Endothelial cell of umbilical vein (primary cell): ENCODE measurements around the gene TMEM89. TPM values are rescaled to one million over a fixed set of nuclear protein-coding genes. Genes with fewer than 3 reads are reported as not detected.
A peak's percentile ranks its signal among the peaks of the same experiment; 100 is the strongest.

Experiments
- BruUV-seq: library from RNA; stranded (reverse); fragments of 400-500 nt; replicated peaks from 2 replicates; lab custom pipeline; 2021; lab: Mats Ljungman, UMichigan
- CTCF ChIA-PET: fragments of 300-600, 350-600 bp; sonication (Branson Sonifier 250); formaldehyde crosslinking; loops from one replicate; lab custom pipeline; 2021; ENCODE audit warnings: antibody characterized with exemption, inconsistent platforms; lab: Charles Lee
- POLR2A ChIA-PET: fragments of 300-600, 350-600 bp; sonication (Branson Sonifier 250); formaldehyde crosslinking; loops from one replicate; lab custom pipeline; 2021; ENCODE audit warnings: antibody characterized with exemption, inconsistent platforms; lab: Charles Lee
- DNase-seq: peaks from one replicate; pipeline ENCODE4 v3.0.0-alpha.2; 2011; ENCODE audit warnings: low read depth, low spot score
- FAIRE-seq: peaks from 2 replicates; lab custom pipeline; 2011; peaks lifted over from hg19 to GRCh38; lab: Jason Lieb, UNC
- H2AFZ ChIP-seq: 2 replicates; pipeline ENCODE4 v1.6.0; 2012; ENCODE audit warnings: low read depth, low read length, control low read depth, inconsistent platforms
- H3K27ac ChIP-seq: 2 replicates; pipeline ENCODE4 v1.5.1; 2011; ENCODE audit warnings: low read depth, mild to moderate bottlenecking, control low read depth, low read length, moderate library complexity; ENCODE audit not compliant: insufficient read depth
- H3K27me3 ChIP-seq, 2 experiments: 2 replicates each; pipeline versions ENCODE4 v1.6.0 to v1.6.1; 2011; ENCODE audit warnings: low read length in 2 of 2, mixed read lengths in 1 of 2; ENCODE audit not compliant: control insufficient read depth in 2 of 2, insufficient read depth in 2 of 2
- H3K36me3 ChIP-seq, 2 experiments: 2 replicates in 1 of 2; 3 replicates in 1 of 2; pipeline ENCODE4 v1.5.1; 2011; ENCODE audit warnings: low read length in 2 of 2, mild to moderate bottlenecking in 1 of 2, moderate library complexity in 1 of 2; ENCODE audit not compliant: control insufficient read depth in 2 of 2, insufficient read depth in 2 of 2; ENCODE audit errors: extremely low read depth in 1 of 2
- H3K4me1 ChIP-seq: 3 replicates; pipeline ENCODE4 v1.5.1; 2011; ENCODE audit warnings: mild to moderate bottlenecking, low read length; ENCODE audit not compliant: control insufficient read depth, insufficient read depth; ENCODE audit errors: extremely low read depth
- H3K4me2 ChIP-seq: 2 replicates; pipeline ENCODE4 v1.6.1; 2011; ENCODE audit warnings: low read length, control low read depth, mixed read lengths; ENCODE audit not compliant: insufficient read depth
- H3K4me3 ChIP-seq, 3 experiments: fragments of 200-600 bp in 1 of 3; sonication (generic), shearing (Covaris generic) in 1 of 3; replicated peaks in 1 of 3; 2 replicates each; pipeline ENCODE4 v1.5.1; 2011 to 2016; ENCODE audit warnings: control low read depth in 3 of 3, low read length in 3 of 3, mild to moderate bottlenecking in 2 of 3, inconsistent platforms in 1 of 3, low read depth in 1 of 3, moderate library complexity in 1 of 3; ENCODE audit not compliant: insufficient read depth in 1 of 3
- H3K79me2 ChIP-seq: 2 replicates; pipeline ENCODE4 v1.6.0; 2012; ENCODE audit warnings: low read length, inconsistent platforms; ENCODE audit not compliant: control insufficient read depth, insufficient read depth
- H3K9ac ChIP-seq: replicated peaks from 2 replicates; pipeline ENCODE3; 2011; ENCODE audit warnings: low read length, control low read depth; ENCODE audit not compliant: insufficient read depth; ENCODE audit errors: extremely low read depth
- H3K9me1 ChIP-seq: replicated peaks from 3 replicates; pipeline ENCODE4 v1.6.0; 2011; ENCODE audit warnings: mild to moderate bottlenecking, low read length; ENCODE audit not compliant: control insufficient read depth, insufficient read depth; ENCODE audit errors: extremely low read depth
- H3K9me3 ChIP-seq: replicated peaks from 2 replicates; pipeline ENCODE4 v1.5.1; 2012; ENCODE audit warnings: low read length, inconsistent platforms; ENCODE audit not compliant: control insufficient read depth, insufficient read depth
- H4K20me1 ChIP-seq: replicated peaks from 2 replicates; pipeline ENCODE3; 2011; ENCODE audit warnings: mild to moderate bottlenecking, low read length; ENCODE audit not compliant: control insufficient read depth, insufficient read depth; ENCODE audit errors: extremely low read depth
- CTCF ChIP-seq, 2 donors: IDR thresholded peaks; 1 replicate in 1 of 2; 2 replicates in 1 of 2; pipeline ENCODE4 v1.5.1; 2011; ENCODE audit warnings: low read length in 2 of 2, mild to moderate bottlenecking in 2 of 2, moderate library complexity in 2 of 2, control low read depth in 1 of 2, inconsistent platforms in 1 of 2, low read depth in 1 of 2; ENCODE audit not compliant: insufficient read depth in 1 of 2; ENCODE audit errors: extremely low read depth in 1 of 2
- EZH2 ChIP-seq: IDR thresholded peaks from 2 replicates; pipeline ENCODE4 v1.6.1; 2012; ENCODE audit warnings: borderline replicate concordance, low read depth, mild to moderate bottlenecking, moderate library complexity, low read length, inconsistent platforms; ENCODE audit not compliant: severe bottlenecking
- FOS ChIP-seq: IDR thresholded peaks from 2 replicates; pipeline ENCODE4 v1.6.1; 2011; ENCODE audit warnings: mild to moderate bottlenecking, low read length, moderate library complexity, borderline replicate concordance; ENCODE audit not compliant: insufficient read depth
- GATA2 ChIP-seq: IDR thresholded peaks from 2 replicates; pipeline ENCODE4 v1.7.0; 2011; ENCODE audit warnings: low read depth, mild to moderate bottlenecking, moderate library complexity, mixed read lengths, low read length; ENCODE audit not compliant: insufficient read length, insufficient read depth
- JUN ChIP-seq: IDR thresholded peaks from 2 replicates; pipeline ENCODE4 v1.6.1; 2011; ENCODE audit warnings: borderline replicate concordance, low read depth; ENCODE audit not compliant: insufficient read length, insufficient read depth
- MYC ChIP-seq: IDR thresholded peaks from one replicate; pipeline ENCODE4 v1.6.1; 2011; ENCODE audit warnings: mild to moderate bottlenecking, low read depth, low read length
- POLR2A ChIP-seq: IDR thresholded peaks from 2 replicates; pipeline ENCODE4 v1.6.1; 2012; ENCODE audit warnings: low read depth, mild to moderate bottlenecking, control low read depth, low read length
- POLR2AphosphoS5 ChIP-seq: IDR thresholded peaks from 2 replicates; pipeline ENCODE4 v1.6.1; 2012; ENCODE audit warnings: low read depth, mild to moderate bottlenecking, control low read depth, low read length, moderate library complexity; ENCODE audit not compliant: insufficient read depth
- dilution Hi-C: fragments of 300-500 bp; cut with MboI; formaldehyde crosslinking; loops from one replicate; pipeline ENCODE4 v1.15.0; 2019; ENCODE audit warnings: low sequenced_read_pairs; ENCODE audit not compliant: extremely low pct_ligation_motif_present
- intact Hi-C: fragments of 100-400 bp; cut with micrococcal nuclease; formaldehyde crosslinking; loops from one replicate; pipeline ENCODE4 v1.10.0; 2022
- polyA plus RNA-seq, 4 experiments: library from polyadenylated mRNA; depleted of rRNA in 3 of 4; stranded (reverse) in 3 of 4; unstranded in 1 of 4; fragments of >200 nt; gene quantifications; 2 replicates each; pipeline versions ENCODE4 v1.2.1 to v1.2.3, GENCODE V29; 2011 to 2012; ENCODE audit warnings: missing spikeins in 1 of 4
- total RNA-seq: library from RNA; stranded (reverse); gene quantifications from 2 replicates; pipeline ENCODE4 v1.2.3, GENCODE V29; 2021
- TF ChIP-seq, protein P1 (sequence below): IDR thresholded peaks from 2 replicates; pipeline ENCODE4 v1.6.1; 2011; ENCODE audit not compliant: insufficient read depth, insufficient read length

TMEM89 gene
- total and polyA plus RNA-seq, 2 donors (not counting 3 experiments of a cell fraction or from before 2014, with no cell fraction given): not detected

GRCh38 chr3:48663489-48664312 lies 42.1 kb upstream of the TMEM89 start:
- Histone ChIP-seq H2AFZ (peak overlapping the region; percentile 77), H3K9me3 (no peaks in the 10 kb centered on the region), H3K4me1 (peaks cover 6% of the 10 kb centered on the region), H3K4me3 (peak overlapping the region; percentile 28 to 42 (median 28)), H3K4me2 (peak overlapping the region; percentile 60), H3K27me3 (peaks cover 8 to 10% of the 10 kb centered on the region in 2 experiments), H3K27ac (peak overlapping the region; percentile 72), H3K79me2 (no peaks in the 10 kb centered on the region), H3K36me3 (no peaks in the 10 kb centered on the region), H4K20me1 (no peaks in the 10 kb centered on the region), H3K9me1 (no peaks in the 10 kb centered on the region), H3K9ac (peak overlapping the region; percentile 59)
- intact Hi-C loops: loop anchor here (1.0 to 2.0 kb wide), 2 partner anchors 21 to 28 kb away; partner anchors contain the start of genes NCKIPSD and SLC26A6
- ChIA-PET POLR2A (interaction anchor here (1.3 kb wide), 1 partner anchor 107 kb away, joined by 3 read pairs; the partner anchor contains the start of gene PFKFB4), CTCF (interaction anchor here (0.8 to 3.5 kb wide), 9 partner anchors 10 to 227 kb away, joined by 3 to 20 read pairs (median 4); partner anchors contain the start of genes IP6K2, NCKIPSD and SLC26A6)
- BruUV-seq: no TSS peak
- dilution Hi-C loops: no loop called here
- peak; percentile 97 for FAIRE-seq
- TF ChIP-seq POLR2AphosphoS5 (peak; percentile 62), JUN (peak; percentile 46), GATA2 (no peak), EZH2 (peak; percentile 53), FOS (no peak), POLR2A (peak; percentile 63), CTCF (IDR thresholded peaks at IDR 0.05; ENCODE audit: extremely low read depth in 1 of 2, insufficient read depth in 1 of 2, low read depth in 1 of 2, low read length in 2 of 2) (peak; percentile 85 to 89), MYC (no peak)
- TF ChIP-seq, protein P1, sequence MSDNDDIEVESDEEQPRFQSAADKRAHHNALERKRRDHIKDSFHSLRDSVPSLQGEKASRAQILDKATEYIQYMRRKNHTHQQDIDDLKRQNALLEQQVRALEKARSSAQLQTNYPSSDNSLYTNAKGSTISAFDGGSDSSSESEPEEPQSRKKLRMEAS: peak; percentile 63
- peak; percentile 87 for DNase-seq
